HCT116 (cell line): ENCODE data around the gene PI4KA. TPM values are rescaled to one million over a fixed set of nuclear protein-coding genes. Genes with fewer than 3 reads are reported as not detected.

Experiments
- ATAC-seq: fragments of 200-7000 bp; cut with Tn5 transposase; 2 replicates; pipeline ENCODE4 v1.9.1; 2020; ENCODE audit warnings: mild to moderate bottlenecking, moderate library complexity
- BruUV-seq: library from RNA; stranded (reverse); fragments of 400-500 nt; replicated peaks from 2 replicates; lab custom pipeline; 2021; lab: Mats Ljungman, UMichigan
- CTCF ChIA-PET: fragments of 300-600 bp; sonication (Branson Sonifier 250); formaldehyde crosslinking; loops from one replicate; lab custom pipeline; 2021; ENCODE audit warnings: antibody characterized with exemption; lab: Charles Lee
- POLR2A ChIA-PET: fragments of 300-600, 350-600 bp; sonication (Branson Sonifier 250); formaldehyde crosslinking; loops from one replicate; lab custom pipeline; 2021; ENCODE audit warnings: antibody characterized with exemption; lab: Charles Lee
- RAD21 ChIA-PET, 2 experiments: fragments of 300-600 bp; sonication (Branson Sonifier 250); formaldehyde crosslinking; loops; one replicate each; lab custom pipeline; 2023; ENCODE audit warnings: low total read pairs in 2 of 2; ENCODE audit not compliant: uncharacterized antibody in 2 of 2, unreplicated experiment in 2 of 2, low non-redundant PET in 1 of 2; lab: Charles Lee
- DNase-seq: peaks from one replicate; pipeline ENCODE4 v3.0.0-alpha.2; 2010; ENCODE audit warnings: low read depth, low spot score
- H2AFZ ChIP-seq: fragments of 200-600 bp; shearing (Covaris generic), sonication (generic); 2 replicates; pipeline ENCODE4 v1.6.1; 2017; ENCODE audit warnings: low read depth, mixed run types, mixed read lengths, antibody characterized with exemption, low read length; ENCODE audit not compliant: poor library complexity, severe bottlenecking
- H3K27ac ChIP-seq: 2 replicates; pipeline ENCODE4 v1.5.1; 2012; ENCODE audit warnings: low read depth, low read length
- H3K27me3 ChIP-seq: fragments of 200-600 bp; sonication (generic); 2 replicates; pipeline ENCODE4 v1.6.1; 2016; ENCODE audit warnings: mixed run types, low read length, mixed read lengths; ENCODE audit not compliant: insufficient read depth
- H3K36me3 ChIP-seq, 2 experiments: fragments of 200-500 bp in 1 of 2; fragments of 200-600 bp in 1 of 2; sonication (Bioruptor generic) in 1 of 2; sonication (generic) in 1 of 2; 2 replicates each; pipeline versions ENCODE4 v1.5.1 to v1.6.1; 2014 to 2016; ENCODE audit warnings: low read length in 2 of 2, inconsistent platforms in 1 of 2, mixed read lengths in 1 of 2, mixed run types in 1 of 2; ENCODE audit not compliant: insufficient read depth in 2 of 2, control insufficient read depth in 1 of 2
- H3K4me1 ChIP-seq, 2 experiments: fragments of 200-600 bp in 1 of 2; sonication (generic) in 1 of 2; 2 replicates each; pipeline versions ENCODE4 v1.5.1 to v1.6.1; 2012 to 2017; ENCODE audit warnings: low read length in 2 of 2, inconsistent platforms in 1 of 2, mild to moderate bottlenecking in 1 of 2, mixed read lengths in 1 of 2, mixed run types in 1 of 2, moderate library complexity in 1 of 2; ENCODE audit not compliant: insufficient read depth in 2 of 2, control insufficient read depth in 1 of 2
- H3K4me2 ChIP-seq: fragments of 200-600 bp; sonication (generic); 2 replicates; pipeline ENCODE4 v1.6.1; 2017; ENCODE audit warnings: mixed run types, low read length, mixed read lengths
- H3K4me3 ChIP-seq, 2 experiments: fragments of 200-600 bp in 1 of 2; sonication (generic) in 1 of 2; replicated peaks in 1 of 2; 2 replicates each; pipeline ENCODE4 v1.5.1; 2011 to 2016; ENCODE audit warnings: low read length in 2 of 2, control low read depth in 1 of 2, low read depth in 1 of 2, mild to moderate bottlenecking in 1 of 2, mixed read lengths in 1 of 2, mixed run types in 1 of 2
- H3K79me2 ChIP-seq: fragments of 200-600 bp; sonication (generic); 2 replicates; pipeline ENCODE4 v1.6.1; 2017; ENCODE audit warnings: mild to moderate bottlenecking, mixed run types, low read length, moderate library complexity, mixed read lengths; ENCODE audit not compliant: insufficient read depth
- H3K9ac ChIP-seq: fragments of 200-600 bp; sonication (generic); 2 replicates; pipeline ENCODE4 v1.6.1; 2016; ENCODE audit warnings: low read length, mixed read lengths
- H3K9me2 ChIP-seq: fragments of 200-600 bp; sonication (generic), shearing (Covaris generic); 2 replicates; pipeline ENCODE4 v1.6.1; 2017; ENCODE audit warnings: mixed run types, mild to moderate bottlenecking, moderate library complexity; ENCODE audit not compliant: insufficient read depth
- H3K9me3 ChIP-seq, 2 experiments: fragments of 200-500 bp in 1 of 2; fragments of 200-600 bp in 1 of 2; sonication (Bioruptor generic) in 1 of 2; sonication (generic) in 1 of 2; 2 replicates each; pipeline ENCODE4 v1.6.1; 2014 to 2017; ENCODE audit warnings: low read length in 2 of 2, mixed read lengths in 2 of 2, inconsistent platforms in 1 of 2, low read depth in 1 of 2, mild to moderate bottlenecking in 1 of 2, mixed run types in 1 of 2, moderate library complexity in 1 of 2; ENCODE audit not compliant: control insufficient read depth in 1 of 2, insufficient read depth in 1 of 2
- H4K20me1 ChIP-seq: fragments of 200-600 bp; sonication (generic), shearing (Covaris generic); 2 replicates; pipeline ENCODE4 v1.6.1; 2017; ENCODE audit warnings: mixed run types, mild to moderate bottlenecking, moderate library complexity; ENCODE audit not compliant: insufficient read depth
- ATF3 ChIP-seq: IDR thresholded peaks from 2 replicates; pipeline ENCODE4 v1.6.1; 2012
- CBX3 ChIP-seq: IDR thresholded peaks from 2 replicates; pipeline ENCODE4 v1.6.1; 2012; ENCODE audit warnings: low read depth
- CEBPB ChIP-seq: IDR thresholded peaks from 2 replicates; pipeline ENCODE4 v1.6.1; 2012; ENCODE audit warnings: low read depth
- CTCF ChIP-seq, 3 experiments: fragments of 200-600 bp in 1 of 3; sonication (generic) in 1 of 3; IDR thresholded peaks in 2 of 3; conservative IDR thresholded peaks in 1 of 3; 2 replicates each; pipeline ENCODE4 v1.5.1; 2012 to 2017; ENCODE audit warnings: low read depth in 2 of 3, low read length in 2 of 3, antibody characterized with exemption in 1 of 3, borderline replicate concordance in 1 of 3, control low read depth in 1 of 3, mild to moderate bottlenecking in 1 of 3, mixed read lengths in 1 of 3, mixed run types in 1 of 3, moderate library complexity in 1 of 3; ENCODE audit not compliant: insufficient read depth in 1 of 3
- EGR1 ChIP-seq: IDR thresholded peaks from 2 replicates; pipeline ENCODE4 v1.6.1; 2012; ENCODE audit warnings: low read depth
- ELF1 ChIP-seq: IDR thresholded peaks from 2 replicates; pipeline ENCODE4 v1.6.1; 2012; ENCODE audit warnings: low read depth, borderline replicate concordance
- EZH2 ChIP-seq: fragments of 200-600 bp; sonication (generic); IDR thresholded peaks from 2 replicates; pipeline ENCODE4 v1.6.1; 2017; ENCODE audit warnings: antibody characterized with exemption, mixed run types
- EZH2phosphoT487 ChIP-seq: fragments of 200-600 bp; IDR thresholded peaks from 2 replicates; pipeline ENCODE4 v1.6.1; 2018; ENCODE audit warnings: antibody characterized with exemption, borderline replicate concordance
- FOSL1 ChIP-seq: IDR thresholded peaks from 2 replicates; pipeline ENCODE4 v1.6.1; 2012; ENCODE audit warnings: low read depth
- JUND ChIP-seq: IDR thresholded peaks from 2 replicates; pipeline ENCODE4 v1.6.1; 2012
- POLR2A ChIP-seq: IDR thresholded peaks from 2 replicates; pipeline ENCODE4 v1.7.0; 2011; ENCODE audit warnings: borderline replicate concordance; ENCODE audit not compliant: insufficient read depth, insufficient read length; ENCODE audit errors: extremely low read depth
- REST ChIP-seq: IDR thresholded peaks from 2 replicates; pipeline ENCODE4 v1.6.1; 2012; ENCODE audit warnings: low read depth
- SIN3A ChIP-seq: IDR thresholded peaks from 2 replicates; pipeline ENCODE4 v1.6.1; 2012; ENCODE audit warnings: low read depth
- SP1 ChIP-seq: IDR thresholded peaks from 2 replicates; pipeline ENCODE4 v1.6.1; 2012; ENCODE audit warnings: low read depth
- SRF ChIP-seq: IDR thresholded peaks from 2 replicates; pipeline ENCODE4 v1.6.1; 2012; ENCODE audit warnings: low read depth
- TCF7L2 ChIP-seq: IDR thresholded peaks from 2 replicates; pipeline ENCODE4 v1.7.0; 2011; ENCODE audit warnings: borderline replicate concordance, inconsistent platforms; ENCODE audit not compliant: insufficient read depth, insufficient read length; ENCODE audit errors: extremely low read depth
- YY1 ChIP-seq: IDR thresholded peaks from 2 replicates; pipeline ENCODE4 v1.6.1; 2011; ENCODE audit warnings: low read length, low read depth, moderate library complexity, mild to moderate bottlenecking; ENCODE audit not compliant: insufficient replicate concordance; ENCODE audit errors: extremely low read depth
- ZFX ChIP-seq: fragments of 450-650 bp; IDR thresholded peaks from 2 replicates; pipeline ENCODE4 v1.6.1; 2017
- ZNF274 ChIP-seq: fragments of 200-500 bp; sonication (Bioruptor generic); IDR thresholded peaks from 2 replicates; pipeline ENCODE4 v1.6.1; 2014; ENCODE audit warnings: mild to moderate bottlenecking, low read depth, low read length, inconsistent platforms
- intact Hi-C: fragments of 100-400 bp; cut with micrococcal nuclease; formaldehyde crosslinking; loops from 2 replicates; pipeline ENCODE4 v1.10.0; 2022
- total RNA-seq: library from RNA; stranded (reverse); gene quantifications from one replicate; pipeline ENCODE4 v1.2.1, GENCODE V29; 2021; ENCODE audit not compliant: unreplicated experiment
- TF ChIP-seq, protein P1 (sequence below): IDR thresholded peaks from 2 replicates; pipeline ENCODE4 v1.6.1; 2012

Gene PI4KA
- total RNA-seq, 1 experiment from 2014 or later, result 59.6 TPM

DNA sequence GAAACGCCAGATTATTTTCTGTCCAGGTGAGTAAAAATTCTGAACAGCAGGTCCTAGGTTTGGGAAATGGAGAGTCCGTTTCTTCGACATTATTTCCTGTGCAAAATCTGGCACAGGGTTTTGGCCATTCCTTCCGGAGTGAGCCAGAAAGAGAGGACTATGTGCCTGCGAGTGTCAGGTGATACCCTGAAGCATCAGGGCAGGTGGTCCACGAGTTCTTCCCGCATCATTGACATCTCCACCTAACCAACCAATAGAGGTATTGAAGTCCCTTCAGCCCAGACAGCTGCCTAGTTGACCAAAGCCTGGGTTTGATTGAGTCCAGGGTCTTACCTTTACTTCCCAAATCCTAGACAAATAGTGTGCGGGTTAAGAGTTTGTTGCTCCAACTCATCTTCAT, 1.0 kb upstream of the PI4KA start:
- ATAC-seq (no peak), DNase-seq (no peak)
- H4K20me1 ChIP-seq, result no peaks in the 10 kb centered on the region; the same call in 1 of the 2 replicates
- RAD21 ChIA-PET, result no interaction called here
- H3K36me3 ChIP-seq, result 0 out of 4 replicates have a peak, but pooled peaks cover 0 to 6% of the 10 kb centered on the region in 2 experiments
- POLR2A ChIA-PET, result no interaction called here
- TF ChIP-seq CTCF (IDR thresholded peaks at IDR 0.05 in 2 of 3, conservative IDR thresholded peaks at IDR 0.05 in 1 of 3; ENCODE audit: borderline replicate concordance in 1 of 3, insufficient read depth in 1 of 3, low read depth in 2 of 3, low read length in 2 of 3) (no peak), YY1 (no peak), SRF (no peak), ATF3 (no peak), ZFX (no peak), EGR1 (no peak), EZH2phosphoT487 (no peak), SIN3A (no peak), CEBPB (no peak), SP1 (no peak), REST (no peak), ELF1 (no peak), POLR2A (no peak), ZNF274 (no peak), CBX3 (no peak), JUND (no peak), TCF7L2 (no peak), FOSL1 (no peak), EZH2 (no peak)
- TF ChIP-seq, protein P1, sequence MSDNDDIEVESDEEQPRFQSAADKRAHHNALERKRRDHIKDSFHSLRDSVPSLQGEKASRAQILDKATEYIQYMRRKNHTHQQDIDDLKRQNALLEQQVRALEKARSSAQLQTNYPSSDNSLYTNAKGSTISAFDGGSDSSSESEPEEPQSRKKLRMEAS, result no peak
- H3K4me1 ChIP-seq, result peaks cover 14 to 17% of the 10 kb centered on the region in 2 experiments
- no peak overlapping the region for H2AFZ ChIP-seq
- H3K27me3 ChIP-seq, result no peaks in the 10 kb centered on the region
- CTCF ChIA-PET, result interaction anchor here (1.6 kb wide), 1 partner anchor 26 kb away, joined by 5 read pairs; no protein-coding TSS in a partner anchor
- peak overlapping the region; percentile 77; the same call in 1 of the 2 replicates for H3K27ac ChIP-seq
- peak overlapping the region; percentile 73 to 99 for H3K4me3 ChIP-seq
- H3K9me2 ChIP-seq, result no peaks in the 10 kb centered on the region
- BruUV-seq, result TSS peak; percentile 78
- peak overlapping the region; percentile 88 for H3K9ac ChIP-seq
- H3K9me3 ChIP-seq, result no peaks in the 10 kb centered on the region
- peak overlapping the region; percentile 75 for H3K4me2 ChIP-seq
- intact Hi-C loops, result no loop called here
- peaks cover 37% of the 10 kb centered on the region for H3K79me2 ChIP-seq
